ENCODE data around the gene RAVER2. TPM values are rescaled to one million over a fixed set of nuclear protein-coding genes. Genes with fewer than 3 reads are reported as not detected.
A peak's percentile ranks its signal among the peaks of the same experiment; 100 is the strongest.
"Not testable (repeated sequence)": the region's sequence is repeated elsewhere in the genome, so short reads cannot be mapped to it uniquely, and the experiment has no call there.

The RAVER2 gene
- total and polyA plus RNA-seq, 2 experiments from 2014 or later = 14.1 to 28.6 TPM

GRCh38 chr1:64820572-64820971, 75.7 kb downstream of the RAVER2 start:
- not testable (repeated sequence) for H4K20me1 ChIP-seq (ENCODE audit: insufficient read depth, poor library complexity, severe bottlenecking); DNase-seq (ENCODE audit: low spot score); H3K4me1 ChIP-seq (ENCODE audit: insufficient read depth); H3K79me2 ChIP-seq; H3K9me3 ChIP-seq (ENCODE audit: low read depth); H3K27me3 ChIP-seq; H3K9me2 ChIP-seq (replicated peaks; ENCODE audit: insufficient read depth); H3K4me2 ChIP-seq; H3K27ac ChIP-seq; H3K4me3 ChIP-seq; H2AFZ ChIP-seq; H3K36me3 ChIP-seq (replicated peaks; ENCODE audit: insufficient read depth, low read depth)
- WGBS (ENCODE audit: low lambda C conversion rate, missing lambda C conversion rate) = 98% methylated on average over 3 of the region's 3 CpGs

GRCh38 chr1:64822621-64823020, 77.7 kb downstream of the RAVER2 start:
- Histone ChIP-seq H3K9me3 (ENCODE audit: low read depth) (no peaks in the 10 kb centered on the region), H3K4me1 (ENCODE audit: insufficient read depth) (no peaks in the 10 kb centered on the region), H3K9me2 (replicated peaks; ENCODE audit: insufficient read depth) (no peaks in the 10 kb centered on the region), H3K79me2 (no peaks in the 10 kb centered on the region), H3K36me3 (replicated peaks; ENCODE audit: insufficient read depth, low read depth) (no peaks in the 10 kb centered on the region), H3K4me3 (no peak overlapping the region), H3K27me3 (no peaks in the 10 kb centered on the region), H3K4me2 (no peak overlapping the region), H2AFZ (no peak overlapping the region), H3K27ac (no peak overlapping the region), H4K20me1 (ENCODE audit: insufficient read depth, poor library complexity, severe bottlenecking) (no peaks in the 10 kb centered on the region)
- no peak for TF ChIP-seq EZH2phosphoT487 (IDR thresholded peaks at IDR 0.05; ENCODE audit: low read depth, severe bottlenecking, unreplicated experiment)
- TF ChIP-seq EZH2 (IDR thresholded peaks at IDR 0.05; ENCODE audit: borderline replicate concordance) = no peak
- TF ChIP-seq CTCF (IDR thresholded peaks at IDR 0.05; ENCODE audit: poor library complexity) = no peak
- no peak for DNase-seq (ENCODE audit: low spot score)
- WGBS (ENCODE audit: low lambda C conversion rate, missing lambda C conversion rate) = 75% methylated on average over 1 of the region's 1 CpG

- Histone ChIP-seq H3K27me3 (no peaks in the 10 kb centered on the region), H3K27ac (no peak overlapping the region), H3K9me2 (replicated peaks; ENCODE audit: insufficient read depth) (no peaks in the 10 kb centered on the region), H3K4me2 (no peak overlapping the region), H3K9me3 (ENCODE audit: low read depth) (no peaks in the 10 kb centered on the region), H3K36me3 (replicated peaks; ENCODE audit: insufficient read depth, low read depth) (no peaks in the 10 kb centered on the region), H4K20me1 (ENCODE audit: insufficient read depth, poor library complexity, severe bottlenecking) (no peaks in the 10 kb centered on the region), H2AFZ (no peak overlapping the region), H3K79me2 (no peaks in the 10 kb centered on the region), H3K4me3 (no peak overlapping the region), H3K4me1 (ENCODE audit: insufficient read depth) (peaks cover 3% of the 10 kb centered on the region)
- peak; percentile 83 for DNase-seq (ENCODE audit: low spot score)
- WGBS (ENCODE audit: low lambda C conversion rate, missing lambda C conversion rate) = 62% methylated on average over 11 of the region's 11 CpGs
- TF ChIP-seq EZH2phosphoT487 (IDR thresholded peaks at IDR 0.05; ENCODE audit: low read depth, severe bottlenecking, unreplicated experiment) (no peak), CTCF (IDR thresholded peaks at IDR 0.05; ENCODE audit: poor library complexity) (peak; percentile 89)
Measured at GRCh38 chr1:64823691-64824476, 79.0 kb downstream of the RAVER2 start.

- Histone ChIP-seq H2AFZ (no peak overlapping the region), H3K79me2 (no peaks in the 10 kb centered on the region), H3K9me2 (replicated peaks; ENCODE audit: insufficient read depth) (no peaks in the 10 kb centered on the region), H3K4me1 (ENCODE audit: insufficient read depth) (peaks cover 3% of the 10 kb centered on the region), H3K4me2 (no peak overlapping the region), H3K27me3 (no peaks in the 10 kb centered on the region), H3K9me3 (ENCODE audit: low read depth) (no peaks in the 10 kb centered on the region), H3K4me3 (no peak overlapping the region), H3K27ac (no peak overlapping the region), H3K36me3 (replicated peaks; ENCODE audit: insufficient read depth, low read depth) (no peaks in the 10 kb centered on the region), H4K20me1 (ENCODE audit: insufficient read depth, poor library complexity, severe bottlenecking) (no peaks in the 10 kb centered on the region)
- no peak for DNase-seq (ENCODE audit: low spot score)
- 93% methylated on average over 5 of the region's 5 CpGs for WGBS (ENCODE audit: low lambda C conversion rate, missing lambda C conversion rate)
- no peak for TF ChIP-seq EZH2 (IDR thresholded peaks at IDR 0.05; ENCODE audit: borderline replicate concordance)
- no peak for TF ChIP-seq CTCF (IDR thresholded peaks at IDR 0.05; ENCODE audit: poor library complexity)
- TF ChIP-seq EZH2phosphoT487 (IDR thresholded peaks at IDR 0.05; ENCODE audit: low read depth, severe bottlenecking, unreplicated experiment) = no peak
Measured at GRCh38 chr1:64826991-64827390, 82.1 kb downstream of the RAVER2 start.
